ENCODE measurements around the gene RASL11A.
A peak's percentile ranks its signal among the peaks of the same experiment; 100 is the strongest.
"Not testable (repeated sequence)": the region's sequence is repeated elsewhere in the genome, so short reads cannot be mapped to it uniquely, and the experiment has no call there.

RASL11A gene

GRCh38 chr13:27270594-27271520 lies at the start of gene RASL11A:
TSS of gene RASL11A (plus strand) at chr13:27270830. CDS start at chr13:27270945, 115 bp downstream.
- no peak for FAIRE-seq

GRCh38 chr13:27222100-27222499 lies 48.5 kb upstream of the RASL11A start:
- not testable (repeated sequence) for FAIRE-seq

- no peak for FAIRE-seq
These were observed 43.6 kb upstream of the RASL11A start for GRCh38 chr13:27226991-27227390.

GRCh38 chr13:27228131-27228530 lies 42.5 kb upstream of the RASL11A start:
- no peak for FAIRE-seq

- FAIRE-seq, result no peak
These were observed 41.0 kb upstream of the RASL11A start for GRCh38 chr13:27229642-27230041.

GRCh38 chr13:27233964-27234363 lies 36.7 kb upstream of the RASL11A start:
- no peak for FAIRE-seq

- no peak for FAIRE-seq
These were observed 34.2 kb upstream of the RASL11A start for GRCh38 chr13:27236478-27236877.

- FAIRE-seq, result no peak
These were observed 27.9 kb upstream of the RASL11A start for GRCh38 chr13:27242702-27243101.

GRCh38 chr13:27245610-27246009 lies 25.0 kb upstream of the RASL11A start:
- no peak for FAIRE-seq

- FAIRE-seq, result no peak
These were observed 19.8 kb upstream of the RASL11A start for GRCh38 chr13:27250833-27251165.

- peak; percentile 93 for FAIRE-seq
These were observed 19.2 kb upstream of the RASL11A start, which contains the start of gene RPL21 for GRCh38 chr13:27251166-27252091. TSS of gene RPL21 (plus strand) at chr13:27251558. CDS start at chr13:27253777, 2,219 bp downstream.

GRCh38 chr13:27252467-27252866 lies 18.2 kb upstream of the RASL11A start:
- no peak for FAIRE-seq

- FAIRE-seq, result no peak
These were observed 13.4 kb upstream of the RASL11A start for GRCh38 chr13:27257233-27257568.

GRCh38 chr13:27257648-27258253 lies 12.9 kb upstream of the RASL11A start:
- no peak for FAIRE-seq

GRCh38 chr13:27258637-27259386 lies 11.8 kb upstream of the RASL11A start:
- no peak for FAIRE-seq

- FAIRE-seq, result no peak
These were observed 10.8 kb upstream of the RASL11A start for GRCh38 chr13:27259831-27260230.

- no peak for FAIRE-seq
These were observed 9.2 kb upstream of the RASL11A start for GRCh38 chr13:27261396-27261795.

- no peak for FAIRE-seq
These were observed 7.2 kb upstream of the RASL11A start for GRCh38 chr13:27263438-27263837.

GRCh38 chr13:27264181-27264580 lies 6.4 kb upstream of the RASL11A start:
- FAIRE-seq, result no peak

GRCh38 chr13:27264648-27265047 lies 6.0 kb upstream of the RASL11A start:
- FAIRE-seq, result no peak

GRCh38 chr13:27266917-27267316 lies 3.7 kb upstream of the RASL11A start:
- FAIRE-seq, result no peak

GRCh38 chr13:27267596-27267995 lies 3.0 kb upstream of the RASL11A start:
- no peak for FAIRE-seq

All from endometrium (tissue), 2 donors.